ENCODE data around the gene PWP1. TPM values are rescaled to one million over a fixed set of nuclear protein-coding genes. Genes with fewer than 3 reads are reported as not detected.

The PWP1 gene
- total and polyA plus RNA-seq, 10 of the 15 experiments (the other 5 are each of a cell fraction or from before 2014, with no cell fraction given): 42.4 to 283 (median 84.6) TPM

GRCh38 chr12:107685360-107686248, at the start of gene PWP1 (continued):
- TF ChIP-seq SRF (IDR thresholded peaks at IDR 0.05; ENCODE audit: low read depth in 2 of 2, low read length in 2 of 2): peak; percentile 43 to 94; a peak in 3 of 4 replicates
- peak; percentile 95 for TF ChIP-seq SIN3A (IDR thresholded peaks at IDR 0.05; ENCODE audit: low read depth, low read length)
- TF ChIP-seq CHD1 (IDR thresholded peaks at IDR 0.05; ENCODE audit: low read depth, low read length): peak; percentile 66; the same call in 1 of the 2 replicates
- TF ChIP-seq SUZ12 (IDR thresholded peaks at IDR 0.05; ENCODE audit: unreplicated experiment): no peak
- peak; percentile 89 for TF ChIP-seq NBN (IDR thresholded peaks at IDR 0.05)
- peak; percentile 47 for TF ChIP-seq RELA (IDR thresholded peaks at IDR 0.05; ENCODE audit: borderline replicate concordance, partially characterized antibody)
- no peak for TF ChIP-seq CTCF (IDR thresholded peaks at IDR 0.05 in 2 of 3, conservative IDR thresholded peaks at IDR 0.05 in 1 of 3; ENCODE audit: control insufficient read depth in 2 of 3, extremely low read depth in 1 of 3, insufficient read depth in 1 of 3, low read depth in 3 of 3, low read length in 3 of 3)
- no peak for TF ChIP-seq ZNF592 (IDR thresholded peaks at IDR 0.05)
- TF ChIP-seq TCF3 (IDR thresholded peaks at IDR 0.05; ENCODE audit: borderline replicate concordance, insufficient read depth, low read depth, low read length): no peak
- TF ChIP-seq EP300 (IDR thresholded peaks at IDR 0.05; ENCODE audit: borderline replicate concordance in 1 of 2, control insufficient read depth in 1 of 2, low read depth in 2 of 2, low read length in 2 of 2): peak in 1 of 2 experiments; percentile 38; a peak in 1 of 4 replicates
- no peak for TF ChIP-seq HDAC6 (IDR thresholded peaks at IDR 0.05; ENCODE audit: unreplicated experiment)
- TF ChIP-seq SIX5 (IDR thresholded peaks at IDR 0.05; ENCODE audit: low read depth, low read length, severe bottlenecking): peak; percentile 62
- no peak; the same call in 1 of the 2 replicates for TF ChIP-seq BMI1 (IDR thresholded peaks at IDR 0.05; ENCODE audit: borderline replicate concordance)
- peak; percentile 77; the same call in 2 of the 3 replicates for TF ChIP-seq POU2F2 (IDR thresholded peaks at IDR 0.05; ENCODE audit: borderline replicate concordance, low read depth, low read length)
- peak; percentile 66; the same call in 1 of the 2 replicates for TF ChIP-seq ZBED1 (IDR thresholded peaks at IDR 0.05; ENCODE audit: borderline replicate concordance)
- TF ChIP-seq POLR2AphosphoS2 (IDR thresholded peaks at IDR 0.05; ENCODE audit: low read depth, low read length): peak; percentile 88; the same call in 1 of the 2 replicates
- no peak for TF ChIP-seq ZZZ3 (IDR thresholded peaks at IDR 0.05; ENCODE audit: control insufficient read depth, insufficient read length, low read depth)
- TF ChIP-seq BHLHE40 (IDR thresholded peaks at IDR 0.05; ENCODE audit: borderline replicate concordance in 1 of 2, low read depth in 2 of 2, low read length in 1 of 2): peak; percentile 20 to 29; a peak in 2 of 4 replicates
- TF ChIP-seq, protein P1, sequence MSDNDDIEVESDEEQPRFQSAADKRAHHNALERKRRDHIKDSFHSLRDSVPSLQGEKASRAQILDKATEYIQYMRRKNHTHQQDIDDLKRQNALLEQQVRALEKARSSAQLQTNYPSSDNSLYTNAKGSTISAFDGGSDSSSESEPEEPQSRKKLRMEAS (IDR thresholded peaks at IDR 0.05; ENCODE audit: low read depth, low read length): peak; percentile 98
- TF ChIP-seq ATF3 (IDR thresholded peaks at IDR 0.05; ENCODE audit: borderline replicate concordance, extremely low read depth, low read depth, low read length): peak; percentile 95
- 0 out of 2 replicates have a peak, but pooled peaks have one; percentile 28 for TF ChIP-seq SMARCA5 (IDR thresholded peaks at IDR 0.05)
- peak; percentile 69 for TF ChIP-seq FOXK2 (IDR thresholded peaks at IDR 0.05)

Data from GM12878 (cell line).